DMS 273 (cell line): ENCODE results near the gene ACSF3.

Source experiments
- DNase-seq: peaks from one replicate; lab custom pipeline; 2025; ENCODE audit not compliant: unreplicated experiment; lab: John Stamatoyannopoulos, UW

Gene ACSF3

DNA sequence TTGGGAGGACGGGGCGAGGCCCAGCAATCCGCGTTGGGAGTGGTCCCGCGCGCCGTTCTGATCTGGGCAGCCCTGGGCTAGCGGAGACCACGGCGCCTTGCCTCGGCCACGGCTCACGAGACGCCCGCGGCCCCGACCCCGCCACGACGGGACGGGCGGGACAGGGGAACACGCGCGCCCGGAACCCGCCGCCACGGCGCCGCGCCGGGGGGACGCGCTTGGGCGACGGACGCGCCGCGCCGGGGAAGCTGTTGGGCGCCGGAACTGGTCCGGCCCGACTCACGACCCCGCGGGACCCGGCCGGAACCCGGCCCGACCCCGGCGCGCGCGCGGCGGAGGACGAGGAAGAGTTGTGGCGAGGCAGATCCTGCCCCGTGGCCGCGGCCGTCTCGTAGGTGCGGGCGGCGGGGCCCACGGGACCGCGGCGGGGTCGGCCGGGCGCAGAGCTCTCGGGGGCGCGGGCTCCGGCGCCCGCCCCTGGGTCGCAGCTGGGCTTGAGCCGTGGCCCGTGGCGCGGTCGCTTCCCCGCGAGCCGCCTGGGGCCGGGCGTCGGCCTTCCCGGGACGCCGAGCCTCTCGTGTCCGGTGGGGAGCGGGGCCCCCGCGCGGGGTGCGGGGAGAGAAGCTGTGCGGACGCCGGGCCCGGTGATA, at the start of gene ACSF3:
ACSF3 (plus strand) TSS at position 251 of the 650 bp plus-strand sequence. CDS start 6,830 bp downstream, outside the sequence.
- peak; percentile 79 for DNase-seq

DNA sequence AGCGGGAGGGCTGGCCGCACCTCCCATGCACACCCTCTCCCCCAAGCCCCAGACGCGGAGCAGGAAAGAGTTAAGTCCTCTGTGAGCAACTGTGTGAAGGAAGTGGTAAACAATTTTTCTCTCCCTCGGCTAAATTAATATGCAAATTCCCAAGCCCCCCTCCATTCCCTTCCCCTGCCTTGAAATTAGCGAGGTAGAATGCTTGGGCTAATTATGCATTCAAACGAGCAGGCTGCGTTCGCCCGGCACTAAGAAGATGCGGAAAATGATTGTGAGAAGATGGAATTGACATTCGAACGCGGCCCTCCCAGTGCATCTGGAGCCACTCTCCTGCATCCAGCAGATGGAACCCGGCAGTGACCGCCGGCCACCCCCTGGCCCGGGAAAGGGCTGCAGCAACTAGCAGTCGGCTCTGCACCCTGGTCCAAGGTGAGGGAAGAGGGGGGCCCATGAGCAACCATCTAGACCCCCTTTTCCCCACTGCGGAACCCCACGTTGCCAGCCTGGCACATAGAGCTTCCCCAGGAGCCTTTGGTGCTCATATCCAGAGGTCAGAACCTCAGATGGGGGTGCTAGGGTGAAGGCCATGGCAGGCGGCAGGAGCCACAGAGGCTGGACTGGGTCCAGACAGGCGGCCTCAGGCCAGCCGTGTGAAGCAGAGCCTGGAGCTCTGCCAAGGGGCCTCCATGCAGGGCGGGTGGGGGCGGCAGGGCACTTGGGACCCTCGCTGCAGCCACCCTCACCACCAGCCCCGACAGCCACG, 49.1 kb upstream of the ACSF3 start:
- DNase-seq, result peak; percentile 57

DNA sequence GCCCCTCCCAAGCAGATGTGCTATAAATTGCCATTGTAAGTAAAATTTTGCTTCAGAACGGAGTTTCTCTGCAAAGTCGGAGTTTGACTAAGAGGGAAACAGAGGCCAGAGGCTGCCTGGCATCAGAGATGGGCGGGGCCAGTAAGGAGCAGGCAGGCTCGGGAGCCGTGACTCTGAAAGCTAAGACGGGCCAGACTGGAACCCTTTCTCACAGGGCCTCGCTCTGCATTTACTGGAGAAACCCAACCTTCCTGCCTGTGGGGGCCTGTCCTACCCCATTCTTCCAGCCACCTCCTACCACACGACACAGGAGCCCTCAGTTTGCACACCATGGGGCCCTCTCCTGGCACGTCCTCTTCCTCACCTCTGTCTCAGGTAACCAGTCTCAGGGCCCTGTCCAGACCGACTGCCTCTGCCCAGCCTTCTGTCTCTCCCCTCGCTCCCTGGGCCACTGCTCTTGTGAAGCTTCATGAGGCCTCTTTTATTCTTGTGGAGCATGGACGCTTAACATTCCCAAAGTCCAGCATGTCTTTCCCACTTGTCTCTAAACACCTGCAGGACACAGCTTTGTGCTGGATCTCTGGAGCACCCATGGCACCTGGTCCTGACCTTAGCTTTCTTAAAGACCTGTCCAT, 48.4 kb upstream of the ACSF3 start:
- DNase-seq, result no peak

DNA sequence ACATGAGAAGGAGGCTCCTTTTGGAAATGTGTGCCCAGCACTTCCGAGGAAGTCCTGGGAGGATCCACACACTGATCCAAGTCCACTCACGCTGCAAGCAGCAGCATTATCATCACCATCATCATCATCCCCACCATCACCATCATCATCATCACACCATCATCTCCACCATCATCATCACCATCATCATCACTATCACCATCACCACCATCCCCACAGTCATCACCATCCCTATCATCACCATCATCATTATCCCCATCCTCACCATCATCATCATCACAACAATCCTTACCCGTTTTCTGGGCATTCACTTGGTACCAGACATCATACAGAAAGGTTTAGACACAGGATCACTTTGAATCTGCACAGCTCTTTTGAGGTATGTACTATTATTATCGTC, 47.8 kb upstream of the ACSF3 start:
- DNase-seq, result no peak

DNA sequence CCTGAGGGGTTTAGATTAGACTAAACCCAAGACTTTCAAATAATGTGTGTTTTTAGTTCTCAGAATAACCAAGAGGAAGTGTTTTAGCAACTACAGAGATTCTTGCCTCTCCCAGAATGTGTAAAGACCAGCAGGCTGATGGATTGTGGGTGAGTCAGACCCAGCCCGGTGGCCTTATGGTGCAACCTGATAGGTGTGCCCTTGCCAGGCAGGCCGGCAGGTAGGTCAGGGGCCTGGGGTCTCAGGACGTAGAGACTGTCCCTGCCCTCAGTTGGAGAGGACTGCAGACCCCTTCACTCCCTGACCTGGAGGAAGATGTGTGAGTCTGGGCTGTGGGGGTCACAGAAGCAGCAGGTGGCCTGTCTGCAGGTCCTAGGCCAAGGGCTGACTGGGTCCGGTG, 47.2 kb upstream of the ACSF3 start:
- DNase-seq, result no peak

DNA sequence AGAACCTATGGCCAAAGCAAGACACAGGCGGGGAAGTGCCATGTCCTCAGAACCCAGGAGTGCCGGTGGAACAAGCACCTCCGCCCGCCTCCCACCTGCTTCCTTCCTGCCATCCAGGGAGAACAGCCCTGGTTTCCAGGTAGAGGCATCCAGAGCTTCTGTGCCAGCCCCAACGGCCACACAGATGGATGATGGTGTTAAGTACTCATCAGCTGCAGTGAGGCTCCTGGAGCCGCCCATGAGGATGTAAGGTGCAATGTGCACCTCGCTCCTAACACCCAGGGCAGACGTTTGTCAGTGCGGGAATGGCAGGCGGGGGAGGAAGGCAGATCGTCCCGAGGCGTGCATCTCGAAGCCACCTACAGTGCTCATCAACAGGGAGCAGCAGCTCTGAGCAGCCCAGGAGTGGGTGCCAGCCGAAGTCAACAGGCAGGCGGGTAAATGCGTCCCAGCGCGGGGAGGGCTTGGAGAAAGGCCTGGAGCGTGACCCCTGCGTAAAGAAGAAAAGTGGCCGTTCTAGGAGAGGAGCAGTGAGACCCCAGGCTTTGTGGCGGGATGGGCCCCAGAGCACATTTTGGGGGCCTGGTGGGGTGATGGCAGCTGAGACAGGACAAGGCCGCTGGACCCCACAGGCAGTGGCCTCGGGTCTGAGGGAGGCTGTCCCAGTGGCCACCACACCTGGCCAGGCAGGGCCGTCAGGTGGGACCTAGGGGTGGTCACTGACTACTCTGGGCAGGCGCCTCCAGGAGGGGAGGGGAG, 46.1 kb upstream of the ACSF3 start:
- peak; percentile 46 for DNase-seq

DNA sequence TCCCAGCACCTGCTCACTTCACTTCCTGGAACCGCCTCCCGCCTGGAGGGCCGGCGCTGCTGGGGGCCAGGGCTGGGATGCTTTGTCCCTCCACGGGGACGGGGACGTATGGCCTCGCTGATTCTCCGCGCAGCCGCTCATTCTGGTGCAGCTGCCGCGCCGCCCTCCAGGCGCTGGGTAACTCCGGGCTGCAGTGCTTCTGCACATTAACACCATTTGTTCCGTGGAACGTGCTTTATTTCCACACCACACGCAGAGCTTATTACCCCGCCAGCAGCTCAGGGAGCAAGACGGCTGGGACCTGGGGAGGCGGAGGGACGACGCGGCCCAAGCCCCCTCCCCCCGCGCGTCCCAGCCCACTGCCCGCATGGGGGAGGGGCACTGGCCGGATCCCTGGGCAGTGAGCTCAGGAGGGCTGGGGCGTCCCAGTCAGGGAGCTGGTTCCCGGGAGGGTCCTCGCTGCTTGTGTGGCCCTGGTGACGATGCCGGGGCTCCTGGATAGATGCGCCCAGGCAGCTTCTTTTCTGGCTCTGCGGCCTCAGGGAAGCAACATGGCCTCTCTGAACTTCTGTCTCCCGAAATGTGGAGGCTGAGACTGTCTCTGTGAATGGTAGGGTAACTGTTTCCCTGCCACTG, 45.4 kb upstream of the ACSF3 start:
- peak; percentile 61 for DNase-seq

DNA sequence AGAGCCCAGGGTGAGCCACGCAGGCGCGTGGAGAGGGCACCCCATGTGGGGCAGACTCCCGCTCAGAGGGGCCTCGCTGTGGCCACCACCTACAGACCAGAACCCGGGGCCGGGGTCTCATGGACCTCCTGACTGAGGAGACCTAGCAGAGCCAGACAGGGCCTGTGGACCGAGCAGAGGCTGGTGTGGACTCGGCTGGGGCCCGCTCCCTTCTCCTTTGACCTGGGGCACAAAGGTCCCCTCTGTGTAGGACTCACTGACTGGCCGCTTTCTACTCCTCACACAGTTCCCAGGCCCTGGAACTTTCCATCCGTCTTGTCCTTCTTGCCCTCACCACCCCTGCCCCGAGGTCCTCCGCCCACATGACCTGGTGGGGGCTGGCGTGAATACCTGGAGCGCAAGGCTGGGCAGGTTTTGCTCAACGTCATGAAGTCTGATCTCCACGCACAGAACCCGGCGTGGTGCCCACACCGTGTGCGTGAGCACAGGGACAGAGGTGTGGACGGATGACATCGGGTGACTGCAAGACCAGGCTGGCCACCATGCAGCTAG, 44.7 kb upstream of the ACSF3 start:
- no peak for DNase-seq

DNA sequence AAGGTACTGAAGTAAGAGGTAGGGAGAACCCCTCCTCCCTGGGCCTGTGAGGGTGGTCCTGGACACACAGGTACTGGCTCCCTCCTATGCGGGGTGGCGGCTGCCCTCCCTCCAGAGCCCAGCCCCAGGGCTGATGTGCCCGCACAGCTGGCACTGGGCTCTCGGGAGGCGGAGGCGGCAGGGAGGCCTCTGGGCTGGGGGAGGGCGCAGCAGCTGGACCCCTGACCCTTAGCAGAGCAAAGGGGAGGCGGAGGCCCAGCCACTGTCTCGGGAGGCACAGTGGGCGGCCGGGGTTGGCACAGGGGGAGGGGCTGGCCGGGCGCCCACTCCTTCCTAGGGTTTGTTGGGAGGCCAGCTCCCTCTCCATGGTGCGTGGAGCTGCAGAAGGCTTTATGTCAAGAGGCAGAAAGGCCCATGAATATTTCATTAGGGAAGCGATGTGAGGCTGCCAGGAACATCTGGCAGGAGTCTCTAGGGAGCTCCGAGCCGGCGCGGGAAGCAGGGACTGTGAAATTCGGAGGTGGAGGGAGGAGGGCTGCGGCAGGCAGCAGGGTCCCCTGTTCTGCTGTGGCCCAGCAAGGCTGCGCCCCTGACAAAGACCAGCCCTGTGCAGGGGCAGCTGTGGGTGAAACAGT, 44.1 kb upstream of the ACSF3 start:
- peak; percentile 95 for DNase-seq

DNA sequence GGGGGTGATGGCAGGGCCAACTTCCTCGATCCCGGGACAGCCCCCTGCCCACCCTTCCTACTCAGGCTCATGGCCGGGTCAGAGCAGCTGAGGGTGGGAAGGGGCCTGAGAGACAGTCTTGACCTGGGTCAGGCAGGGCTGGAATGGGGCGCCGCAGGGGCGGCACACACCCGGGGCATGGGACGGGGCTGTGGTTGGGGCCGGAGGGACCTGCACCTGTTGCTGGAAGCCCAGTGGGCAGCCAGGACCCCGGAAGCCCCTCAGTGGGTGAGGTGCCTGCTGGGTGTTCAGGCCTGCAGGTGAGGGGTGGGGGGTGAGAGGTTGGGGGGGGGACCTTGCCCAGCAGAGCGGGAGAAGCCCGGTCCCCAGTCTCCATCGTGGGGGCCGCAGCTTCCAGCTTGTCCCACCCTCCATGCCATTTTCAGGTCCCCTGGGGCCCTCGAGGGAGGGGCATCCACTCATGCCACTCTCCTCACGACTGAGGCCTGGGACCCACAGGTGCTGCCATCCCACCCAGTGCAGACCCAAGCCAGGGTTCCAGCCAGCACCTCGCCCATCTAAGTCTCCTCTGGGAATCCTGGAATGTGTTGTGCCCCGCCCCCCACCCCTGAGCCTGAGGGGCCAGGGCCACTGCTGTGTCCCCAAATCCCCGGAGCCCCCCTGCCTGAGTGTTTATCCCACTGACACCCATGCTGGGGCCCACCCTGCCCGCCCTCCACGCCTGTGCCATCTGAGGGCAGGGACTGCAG, 43.4 kb upstream of the ACSF3 start:
- no peak for DNase-seq

DNA sequence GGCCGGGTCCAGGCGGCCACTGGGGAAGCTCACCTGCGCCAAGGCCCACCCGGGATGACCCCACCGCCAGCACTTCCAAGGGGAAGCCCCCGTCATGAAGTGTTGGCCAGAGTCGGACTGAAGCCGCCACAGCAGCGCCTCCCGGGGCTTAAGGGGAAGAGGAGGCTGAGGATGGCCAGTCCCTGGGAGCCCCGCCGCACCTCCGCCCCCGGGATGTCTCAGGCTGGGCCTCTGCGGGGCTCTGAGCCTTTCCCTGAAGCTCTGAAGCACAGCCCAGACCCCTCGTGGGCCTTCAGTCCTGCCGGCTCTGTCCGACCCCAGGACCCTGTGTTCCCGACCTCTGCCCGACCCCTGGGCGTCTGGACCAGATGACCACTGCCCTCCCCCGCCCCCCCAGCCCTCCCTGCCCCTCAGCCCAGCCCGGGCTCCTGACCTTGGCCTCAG, 42.8 kb upstream of the ACSF3 start:
- peak; percentile 38 for DNase-seq

DNA sequence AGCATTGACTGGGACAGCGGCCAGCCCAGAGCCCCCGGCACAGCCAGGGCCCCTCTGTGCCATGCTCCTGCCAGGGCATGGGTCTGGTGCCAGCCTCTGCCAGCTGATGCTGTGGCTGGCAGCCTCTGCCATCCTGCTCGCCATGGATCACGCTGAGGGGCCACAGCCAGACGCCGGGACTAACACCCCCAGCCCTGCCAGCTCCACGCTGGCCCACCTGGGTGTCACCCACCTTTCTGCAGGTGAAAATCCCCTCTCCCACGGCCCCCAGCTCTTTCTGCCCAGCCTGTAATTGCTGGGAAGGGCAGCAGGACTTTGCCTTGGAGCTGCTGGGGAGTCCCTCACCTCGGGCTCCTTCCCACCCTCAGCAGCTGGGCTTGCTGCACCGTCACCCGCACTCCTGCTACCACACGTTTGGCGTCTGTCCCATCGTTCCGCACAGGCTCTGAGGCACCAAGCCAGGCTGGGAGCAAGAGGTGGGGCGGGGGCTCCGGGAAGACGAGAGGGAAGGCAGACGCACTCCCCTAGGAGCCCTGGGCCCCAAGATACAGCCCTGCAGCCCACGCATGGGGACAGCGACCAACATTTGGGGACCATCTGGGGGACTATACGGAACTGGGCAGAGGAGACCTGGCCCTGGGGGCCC, 42.0 kb upstream of the ACSF3 start:
- peak; percentile 88 for DNase-seq

DNA sequence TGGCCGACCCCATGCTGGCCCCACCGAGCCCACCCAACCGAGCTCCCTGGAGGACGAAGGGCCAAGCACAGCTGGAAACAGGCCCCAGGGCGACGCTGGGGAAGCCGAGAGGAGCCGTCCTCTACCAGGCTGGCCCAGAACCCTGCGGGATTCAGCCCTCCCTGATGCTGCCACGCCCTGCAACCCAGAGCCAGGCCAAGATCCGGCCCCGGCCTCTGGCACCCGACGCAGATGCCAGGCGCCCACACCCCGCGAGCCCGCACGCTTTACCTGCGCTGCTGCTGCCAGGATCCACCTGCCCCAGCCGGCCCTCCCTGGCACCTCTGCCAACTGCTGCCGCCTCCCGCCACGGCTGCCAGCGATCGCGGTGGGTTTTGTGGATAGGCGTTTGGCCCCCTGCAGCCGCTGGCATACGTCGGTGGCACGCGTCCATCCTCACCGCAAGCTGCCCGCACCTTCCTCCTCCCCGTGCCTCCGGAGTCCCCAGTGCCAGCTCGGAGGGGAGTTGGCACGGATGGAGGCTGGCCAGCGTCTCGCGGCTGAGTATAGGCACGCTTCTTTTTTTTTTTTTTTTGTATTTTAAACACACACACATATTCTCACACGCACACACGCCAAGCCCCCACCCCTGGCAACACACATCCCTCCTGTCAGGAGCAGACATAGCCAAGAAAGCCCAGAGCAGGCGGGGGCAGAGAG, 41.3 kb upstream of the ACSF3 start:
- DNase-seq, result peak; percentile 61

DNA sequence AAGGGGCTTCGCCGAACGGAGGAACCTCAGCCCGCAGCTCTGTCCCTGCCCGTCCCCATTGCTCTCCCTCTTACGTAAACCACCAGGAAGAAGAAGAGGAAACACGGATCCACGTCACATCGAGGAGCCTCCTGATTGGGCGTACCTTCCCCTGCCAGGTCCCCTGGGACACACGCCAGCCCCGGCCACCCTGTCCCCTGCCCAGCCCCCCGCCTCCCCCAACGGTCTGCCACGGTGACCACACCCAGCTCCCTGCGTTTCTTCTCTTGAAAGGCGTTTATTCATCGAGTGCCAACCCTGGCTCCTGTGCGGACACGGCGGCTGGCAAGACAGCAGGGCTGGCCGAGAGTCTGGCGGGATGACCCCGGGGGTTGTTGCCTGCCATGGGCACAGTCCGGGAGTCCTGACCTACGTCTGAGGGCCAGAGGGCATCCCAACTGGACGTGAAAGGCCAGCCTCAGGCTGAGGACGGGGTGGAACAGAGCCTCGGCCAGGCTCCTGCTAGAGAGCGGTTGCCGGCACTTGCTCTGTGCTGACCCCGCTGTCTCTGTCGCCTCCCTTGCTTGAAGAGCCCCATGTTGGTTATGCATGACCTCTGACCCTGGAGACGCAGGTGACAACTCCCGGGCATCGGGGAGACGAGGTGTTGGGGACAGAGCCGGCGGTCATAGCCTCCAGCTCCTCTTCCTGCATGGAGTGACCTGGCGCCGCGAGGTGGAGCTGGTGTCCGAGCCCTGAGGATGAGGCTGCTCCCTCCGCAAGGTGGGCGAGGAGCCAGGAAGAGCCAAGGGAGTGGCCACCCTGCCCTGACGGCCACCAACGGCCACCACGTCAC, 40.5 kb upstream of the ACSF3 start:
- DNase-seq, result peak; percentile 65

DNA sequence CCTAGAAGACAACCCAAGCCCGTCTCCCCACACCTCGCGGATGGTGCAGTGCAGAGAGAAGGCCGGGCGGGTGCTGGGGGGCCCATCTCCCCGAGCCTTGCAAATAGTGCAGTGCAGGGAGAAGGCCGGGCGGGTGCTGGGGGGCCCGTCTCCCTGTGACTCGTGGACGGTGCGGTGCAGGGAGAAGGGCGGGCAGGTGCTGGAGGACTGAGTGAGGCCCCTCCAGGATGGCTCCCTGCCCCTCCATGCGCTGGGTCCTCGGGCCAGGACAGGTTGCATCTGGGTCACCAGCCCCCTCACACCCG, 40.0 kb upstream of the ACSF3 start:
- no peak for DNase-seq

DNA sequence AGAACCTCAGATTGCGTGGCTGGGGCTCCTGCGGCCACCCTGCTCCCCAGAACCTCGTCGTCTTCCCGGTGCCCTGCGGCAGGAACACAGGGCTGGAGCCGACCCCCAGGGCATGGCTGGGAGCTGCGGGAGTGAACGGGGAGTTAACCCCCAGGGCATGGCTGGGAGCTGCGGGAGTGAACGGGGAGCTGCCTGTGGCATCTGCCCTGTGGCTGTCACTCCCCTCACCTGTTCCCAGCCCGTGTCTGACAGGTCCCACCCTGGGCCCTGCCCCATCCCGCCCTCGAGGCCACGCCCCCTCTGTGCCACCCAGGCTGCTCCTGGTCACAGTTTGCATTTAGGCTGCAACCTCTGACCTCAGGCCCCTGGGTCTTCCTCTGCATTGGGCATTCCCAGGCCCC, 39.4 kb upstream of the ACSF3 start:
- DNase-seq, result no peak

DNA sequence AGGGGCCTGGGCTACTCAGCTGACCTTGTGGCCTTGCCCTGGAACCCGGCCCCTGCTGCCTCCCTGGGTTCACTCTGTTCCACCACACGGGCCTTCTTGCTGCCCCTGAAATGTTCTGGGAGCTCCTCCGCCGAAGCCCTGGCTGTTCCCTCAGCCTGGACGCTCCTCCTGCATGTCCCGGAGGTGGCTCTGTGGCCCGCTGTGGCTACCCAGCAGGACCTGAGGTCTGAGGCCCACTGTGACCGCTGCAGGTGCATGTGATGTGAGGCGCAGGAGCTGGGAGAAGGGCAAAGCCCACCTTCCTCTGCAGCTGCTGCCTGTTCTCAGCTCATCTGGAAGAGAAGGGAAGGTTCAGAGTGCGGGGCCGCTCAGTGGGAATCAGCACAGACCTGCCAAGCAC, 38.9 kb upstream of the ACSF3 start:
- no peak for DNase-seq

DNA sequence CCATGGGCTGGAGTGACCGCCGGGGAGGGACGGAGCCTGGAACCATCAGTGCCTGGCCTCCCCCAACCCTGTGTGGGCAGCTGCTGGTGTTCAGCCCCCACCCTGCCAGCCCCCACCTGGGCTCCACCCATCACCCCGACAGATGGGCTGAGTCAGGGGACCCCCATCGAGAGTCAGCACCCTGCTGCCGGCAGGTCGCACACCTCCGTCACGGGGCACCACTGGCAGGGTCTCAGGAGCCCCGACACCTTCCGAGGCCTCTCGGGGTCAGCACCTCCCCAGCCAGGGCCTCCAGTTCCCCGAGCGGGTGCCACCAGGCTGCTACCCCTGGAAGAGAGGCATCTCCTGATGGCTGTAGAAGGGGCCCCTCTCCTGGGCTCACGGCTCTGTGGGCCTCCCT, 38.3 kb upstream of the ACSF3 start:
- DNase-seq, result no peak
